ENCODE results near the gene ZNF444. TPM values are rescaled to one million over a fixed set of nuclear protein-coding genes. Genes with fewer than 3 reads are reported as not detected.
"Not testable (repeated sequence)": the region's sequence is repeated elsewhere in the genome, so short reads cannot be mapped to it uniquely, and the experiment has no call there.

Gene ZNF444
- total RNA-seq, 1 experiment from 2014 or later = 23.4 TPM

- H3K4me1 ChIP-seq (replicated peaks) = no peaks in the 10 kb centered on the region
Measured at GRCh38 chr19:56174550-56174949, 33.5 kb downstream of the ZNF444 start.

GRCh38 chr19:56175861-56176307 lies 34.8 kb downstream of the ZNF444 start, which contains the start of gene GALP:
Gene GALP (plus strand): TSS chr19:56176008. CDS start chr19:56177109, 1,101 bp downstream.
- DNase-seq (ENCODE audit: low read depth in 1 of 2, low spot score in 2 of 2); H3K27ac ChIP-seq; H3K9me3 ChIP-seq (replicated peaks); H3K4me1 ChIP-seq (replicated peaks); H3K4me3 ChIP-seq; H3K36me3 ChIP-seq; H3K27me3 ChIP-seq (replicated peaks): not testable (repeated sequence)

More at GRCh38 chr19:56174550-56174949, 33.5 kb downstream of the ZNF444 start:
- Histone ChIP-seq H3K36me3 (no peaks in the 10 kb centered on the region), H3K9me3 (replicated peaks) (no peaks in the 10 kb centered on the region), H3K4me3 (no peak overlapping the region), H3K27me3 (replicated peaks) (no peaks in the 10 kb centered on the region), H3K27ac (no peak overlapping the region)
- DNase-seq (ENCODE audit: low read depth in 1 of 2, low spot score in 2 of 2) = no peak

GRCh38 chr19:56176310-56176709 lies 35.2 kb downstream of the ZNF444 start:
- not testable (repeated sequence) for H3K27ac ChIP-seq; H3K27me3 ChIP-seq (replicated peaks); H3K9me3 ChIP-seq (replicated peaks); H3K36me3 ChIP-seq; H3K4me3 ChIP-seq; H3K4me1 ChIP-seq (replicated peaks); DNase-seq (ENCODE audit: low read depth in 1 of 2, low spot score in 2 of 2)

- Histone ChIP-seq H3K27ac (no peak overlapping the region), H3K9me3 (replicated peaks) (no peaks in the 10 kb centered on the region), H3K27me3 (replicated peaks) (no peaks in the 10 kb centered on the region), H3K36me3 (no peaks in the 10 kb centered on the region), H3K4me1 (replicated peaks) (no peaks in the 10 kb centered on the region), H3K4me3 (no peak overlapping the region)
- no peak for DNase-seq (ENCODE audit: low read depth in 1 of 2, low spot score in 2 of 2)
Measured at GRCh38 chr19:56176881-56177280, 35.8 kb downstream of the ZNF444 start.

- H3K4me3 ChIP-seq = no peak overlapping the region
Measured at GRCh38 chr19:56177564-56178243, 36.6 kb downstream of the ZNF444 start.

GRCh38 chr19:56189785-56190184 lies 48.7 kb downstream of the ZNF444 start:
- Histone ChIP-seq H3K36me3 (no peaks in the 10 kb centered on the region), H3K9me3 (replicated peaks) (no peaks in the 10 kb centered on the region; the same call in 1 of the 2 replicates), H3K27me3 (replicated peaks) (no peaks in the 10 kb centered on the region), H3K4me3 (no peak overlapping the region), H3K4me1 (replicated peaks) (no peaks in the 10 kb centered on the region), H3K27ac (no peak overlapping the region)
- no peak for DNase-seq (ENCODE audit: low read depth in 1 of 2, low spot score in 2 of 2)

More at GRCh38 chr19:56177564-56178243, 36.6 kb downstream of the ZNF444 start:
- DNase-seq (ENCODE audit: low read depth in 1 of 2, low spot score in 2 of 2) = no peak
- H3K36me3 ChIP-seq = no peaks in the 10 kb centered on the region
- H3K27ac ChIP-seq = no peak overlapping the region
- no peaks in the 10 kb centered on the region for H3K4me1 ChIP-seq (replicated peaks)
- H3K27me3 ChIP-seq (replicated peaks) = no peaks in the 10 kb centered on the region
- no peaks in the 10 kb centered on the region for H3K9me3 ChIP-seq (replicated peaks)

- Histone ChIP-seq H3K9me3 (replicated peaks) (no peaks in the 10 kb centered on the region; the same call in 1 of the 2 replicates), H3K27ac (no peak overlapping the region), H3K27me3 (replicated peaks) (no peaks in the 10 kb centered on the region), H3K36me3 (no peaks in the 10 kb centered on the region), H3K4me3 (no peak overlapping the region), H3K4me1 (replicated peaks) (no peaks in the 10 kb centered on the region)
- DNase-seq (ENCODE audit: low read depth in 1 of 2, low spot score in 2 of 2) = no peak
Measured at GRCh38 chr19:56191115-56191514, 50.0 kb downstream of the ZNF444 start.

- peaks cover 3% of the 10 kb centered on the region; the same call in 1 of the 2 replicates for H3K9me3 ChIP-seq (replicated peaks)
- no peaks in the 10 kb centered on the region for H3K36me3 ChIP-seq
- H3K4me3 ChIP-seq = no peak overlapping the region
- DNase-seq (ENCODE audit: low read depth in 1 of 2, low spot score in 2 of 2) = no peak
- H3K27me3 ChIP-seq (replicated peaks) = no peaks in the 10 kb centered on the region
- H3K4me1 ChIP-seq (replicated peaks) = no peaks in the 10 kb centered on the region
- no peak overlapping the region for H3K27ac ChIP-seq
Measured at GRCh38 chr19:56191711-56192110, 50.6 kb downstream of the ZNF444 start.

GRCh38 chr19:56193981-56194640 lies 53.0 kb downstream of the ZNF444 start:
- Histone ChIP-seq H3K36me3 (no peaks in the 10 kb centered on the region), H3K27me3 (replicated peaks) (no peaks in the 10 kb centered on the region), H3K4me1 (replicated peaks) (no peaks in the 10 kb centered on the region), H3K4me3 (no peak overlapping the region), H3K27ac (no peak overlapping the region), H3K9me3 (replicated peaks) (0 out of 2 replicates have a peak, but pooled peaks cover 3% of the 10 kb centered on the region)
- no peak for DNase-seq (ENCODE audit: low read depth in 1 of 2, low spot score in 2 of 2)

GRCh38 chr19:56197646-56198045 lies 56.6 kb downstream of the ZNF444 start, which contains the start of gene ZSCAN5B:
Gene ZSCAN5B (minus strand): TSS chr19:56197783. CDS start chr19:56193052, 4,731 bp downstream.
- H3K27me3 ChIP-seq (replicated peaks); H3K27ac ChIP-seq; DNase-seq (ENCODE audit: low read depth in 1 of 2, low spot score in 2 of 2); H3K4me1 ChIP-seq (replicated peaks); H3K36me3 ChIP-seq; H3K9me3 ChIP-seq (replicated peaks); H3K4me3 ChIP-seq: not testable (repeated sequence)

GRCh38 chr19:56199687-56200086 lies 58.6 kb downstream of the ZNF444 start:
- H3K27me3 ChIP-seq (replicated peaks) = no peaks in the 10 kb centered on the region
- no peaks in the 10 kb centered on the region for H3K4me1 ChIP-seq (replicated peaks)
- no peak for DNase-seq (ENCODE audit: low read depth in 1 of 2, low spot score in 2 of 2)
- no peak overlapping the region for H3K27ac ChIP-seq
- H3K36me3 ChIP-seq = no peaks in the 10 kb centered on the region
- 0 out of 2 replicates have a peak, but pooled peaks cover 3% of the 10 kb centered on the region for H3K9me3 ChIP-seq (replicated peaks)
- no peak overlapping the region for H3K4me3 ChIP-seq

- no peaks in the 10 kb centered on the region for H3K36me3 ChIP-seq
- no peak within 1 kb of the TSS for H3K4me3 ChIP-seq
- DNase-seq (ENCODE audit: low read depth in 1 of 2, low spot score in 2 of 2) = no peak
- H3K9me3 ChIP-seq (replicated peaks) = 0 out of 2 replicates have a peak, but pooled peaks cover 3% of the 10 kb centered on the region
- no peak within 1 kb of the TSS for H3K27ac ChIP-seq
- H3K4me1 ChIP-seq (replicated peaks) = no peaks in the 10 kb centered on the region
- H3K27me3 ChIP-seq (replicated peaks) = no peaks in the 10 kb centered on the region
Measured at GRCh38 chr19:56201973-56202372, 60.9 kb downstream of the ZNF444 start, which contains the start of gene ZSCAN5C. Gene ZSCAN5C (plus strand): TSS chr19:56202273. CDS start chr19:56205914, 3,641 bp downstream.

- not testable (repeated sequence) for H3K36me3 ChIP-seq; H3K4me1 ChIP-seq (replicated peaks); DNase-seq (ENCODE audit: low read depth in 1 of 2, low spot score in 2 of 2); H3K9me3 ChIP-seq (replicated peaks); H3K27ac ChIP-seq; H3K4me3 ChIP-seq; H3K27me3 ChIP-seq (replicated peaks)
Measured at GRCh38 chr19:56207581-56207980, 66.5 kb downstream of the ZNF444 start.

GRCh38 chr19:56209091-56209490 lies 68.0 kb downstream of the ZNF444 start:
- no peak for DNase-seq (ENCODE audit: low read depth in 1 of 2, low spot score in 2 of 2)
- H3K4me3 ChIP-seq = no peak overlapping the region
- 0 out of 2 replicates have a peak, but pooled peaks cover 3% of the 10 kb centered on the region for H3K9me3 ChIP-seq (replicated peaks)
- no peak overlapping the region for H3K27ac ChIP-seq
- no peaks in the 10 kb centered on the region for H3K27me3 ChIP-seq (replicated peaks)
- H3K4me1 ChIP-seq (replicated peaks) = no peaks in the 10 kb centered on the region
- no peaks in the 10 kb centered on the region for H3K36me3 ChIP-seq

Data from SJSA1 (cell line).